CD4-positive, alpha-beta T cell treated with Interleukin-17A for 4 hours (primary cell): ENCODE results near the gene CCDC92.

Experiments
- DNase-seq: peaks from one replicate; pipeline ENCODE4 v3.0.0-alpha.2; 2020; ENCODE audit warnings: mixed read lengths

The CCDC92 gene

GRCh38 chr12:123972457-123973401, at the start of gene CCDC92, which contains the start of gene ZNF664:
TSS of gene CCDC92 (minus strand) at chr12:123972831. CDS start at chr12:123944305, 28,526 bp downstream.
TSS of gene ZNF664 (plus strand) at chr12:123973215. CDS start at chr12:124012145, 38,930 bp downstream.
- peak; percentile 97 for DNase-seq

- DNase-seq, result no peak
Observed at GRCh38 chr12:124022161-124022560, 49.5 kb upstream of the CCDC92 start.

GRCh38 chr12:124021007-124021406, 48.4 kb upstream of the CCDC92 start:
- no peak for DNase-seq

GRCh38 chr12:124020514-124020949, 47.9 kb upstream of the CCDC92 start:
- DNase-seq, result no peak

GRCh38 chr12:124019115-124019514, 46.5 kb upstream of the CCDC92 start:
- no peak for DNase-seq

GRCh38 chr12:124018539-124018938, 45.9 kb upstream of the CCDC92 start:
- no peak for DNase-seq

- no peak for DNase-seq
Observed at GRCh38 chr12:124017064-124017463, 44.4 kb upstream of the CCDC92 start.

GRCh38 chr12:124015494-124016461, 43.1 kb upstream of the CCDC92 start:
- DNase-seq, result no peak

- DNase-seq, result no peak
Observed at GRCh38 chr12:124013073-124013472, 40.4 kb upstream of the CCDC92 start.

GRCh38 chr12:124011435-124012115, 38.9 kb upstream of the CCDC92 start:
- no peak for DNase-seq

GRCh38 chr12:124010687-124011086, 38.1 kb upstream of the CCDC92 start:
- DNase-seq, result no peak

GRCh38 chr12:124009781-124010180, 37.1 kb upstream of the CCDC92 start:
- DNase-seq, result no peak

- no peak for DNase-seq
Observed at GRCh38 chr12:124008595-124008994, 36.0 kb upstream of the CCDC92 start.

GRCh38 chr12:124007826-124008570, 35.4 kb upstream of the CCDC92 start:
- DNase-seq, result no peak

GRCh38 chr12:124006846-124007713, 34.4 kb upstream of the CCDC92 start:
- no peak for DNase-seq

- peak; percentile 43 for DNase-seq
Observed at GRCh38 chr12:124006085-124006845, 33.6 kb upstream of the CCDC92 start.

GRCh38 chr12:124004233-124004875, 31.7 kb upstream of the CCDC92 start:
- no peak for DNase-seq

GRCh38 chr12:124002654-124003053, 30.0 kb upstream of the CCDC92 start:
- DNase-seq, result no peak

GRCh38 chr12:124002021-124002644, 29.5 kb upstream of the CCDC92 start:
- DNase-seq, result no peak
